ENCODE data around the gene SYNE1. TPM values are rescaled to one million over a fixed set of nuclear protein-coding genes. Genes with fewer than 3 reads are reported as not detected.
"Not testable (repeated sequence)": the region's sequence is repeated elsewhere in the genome, so short reads cannot be mapped to it uniquely, and the experiment has no call there.

SYNE1 gene
- total and polyA plus RNA-seq, 4 donors, result 10.2 to 105 (median 24.5) TPM

DNA sequence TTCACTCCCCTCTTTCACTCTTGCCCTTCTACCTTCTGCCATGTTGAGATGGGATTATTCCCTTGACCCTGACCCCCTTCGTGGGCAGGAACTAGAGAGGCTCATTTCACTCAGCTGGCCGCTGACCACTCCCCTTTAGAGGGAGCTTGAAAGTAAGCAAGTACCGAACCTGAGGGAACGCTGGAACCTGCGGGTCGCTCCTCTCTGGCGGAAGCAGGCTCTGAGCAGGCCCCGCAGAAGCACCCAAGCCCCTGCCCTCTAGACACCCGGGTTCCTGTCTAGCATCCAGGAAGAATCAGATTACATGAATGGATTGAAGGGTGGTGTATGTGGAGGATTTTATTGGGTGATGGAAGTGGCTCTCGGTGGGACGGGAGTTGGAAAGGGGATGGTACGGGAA lies 48.7 kb upstream of the SYNE1 start:
- no peak overlapping the region for H3K9ac ChIP-seq (ENCODE audit: low read depth in 1 of 2, low read length in 2 of 2)
- peaks cover 0 to 6% (median under 1%) of the 10 kb centered on the region in 4 donors for H3K27me3 ChIP-seq (ENCODE audit: control insufficient read depth in 4 of 4, insufficient read depth in 4 of 4, low read length in 3 of 4)
- no peak overlapping the region for H3K27ac ChIP-seq (ENCODE audit: low read depth in 1 of 2, low read length in 2 of 2)
- no peaks in the 10 kb centered on the region for H3K9me3 ChIP-seq (ENCODE audit: control insufficient read depth in 4 of 4, low read length in 3 of 4)
- no peak overlapping the region for H3K4me3 ChIP-seq (ENCODE audit: low read depth in 1 of 3, low read length in 3 of 3)
- TF ChIP-seq EGR1 (IDR thresholded peaks at IDR 0.05; ENCODE audit: low read depth in 2 of 2) (no peak), FOXA2 (IDR thresholded peaks at IDR 0.05) (no peak)
- H3K36me3 ChIP-seq (ENCODE audit: control insufficient read depth in 4 of 4, insufficient read depth in 3 of 4, low read depth in 1 of 4, low read length in 3 of 4), result no peaks in the 10 kb centered on the region
- no peaks in the 10 kb centered on the region for H3K4me1 ChIP-seq (ENCODE audit: control insufficient read depth in 4 of 4, insufficient read depth in 4 of 4, low read length in 3 of 4)
- DNase-seq (ENCODE audit: low spot score), result no peak
- WGBS, result 87% methylated on average over 12 of the region's 12 CpGs

DNA sequence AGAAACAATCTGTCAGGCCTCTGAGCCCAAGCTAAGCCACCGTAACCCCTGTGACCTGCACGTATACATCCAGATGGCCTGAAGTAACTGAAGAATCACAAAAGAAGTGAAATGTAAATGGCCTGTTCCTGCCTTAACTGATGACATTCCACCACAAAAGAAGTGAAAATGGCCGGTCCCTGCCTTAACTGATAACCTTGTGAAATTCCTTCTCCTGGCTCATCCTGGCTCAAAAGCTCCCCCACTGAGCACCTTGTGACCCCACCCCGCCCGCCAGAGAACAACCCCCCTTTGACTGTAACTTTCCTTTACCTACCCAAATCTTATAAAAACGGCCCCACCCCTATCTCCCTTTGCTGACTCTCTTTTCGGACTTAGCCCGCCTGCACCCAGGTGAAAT lies 45.8 kb upstream of the SYNE1 start:
- H3K9me3 ChIP-seq (ENCODE audit: control insufficient read depth in 4 of 4, low read length in 3 of 4); H3K27me3 ChIP-seq (ENCODE audit: control insufficient read depth in 4 of 4, insufficient read depth in 4 of 4, low read length in 3 of 4): not testable (repeated sequence)
- WGBS, result 47% methylated on average over 8 of the region's 8 CpGs

DNA sequence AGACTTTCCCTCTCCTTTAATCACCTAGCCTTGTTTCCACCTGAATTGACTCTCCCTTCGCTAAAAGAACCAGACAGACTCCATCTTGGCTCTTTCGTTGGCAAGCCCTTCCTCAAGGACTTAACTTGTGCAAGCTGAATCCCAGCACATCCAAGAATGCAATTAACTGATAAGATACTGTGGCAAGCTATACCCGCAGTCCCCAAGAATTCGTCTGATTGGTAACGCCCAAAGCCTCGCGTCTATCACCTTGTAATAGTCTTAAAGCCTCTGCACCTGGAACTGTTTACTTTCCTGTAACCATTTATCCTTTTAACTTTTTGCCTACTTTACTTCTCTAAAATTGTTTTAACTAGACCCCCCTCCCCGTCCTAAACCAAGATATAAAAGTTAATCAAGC lies 45.0 kb upstream of the SYNE1 start:
- TF ChIP-seq SP1 (IDR thresholded peaks at IDR 0.05) (no peak), FOXA2 (IDR thresholded peaks at IDR 0.05) (no peak), HNF4A (conservative IDR thresholded peaks at IDR 0.05) (no peak), RAD21 (IDR thresholded peaks at IDR 0.05) (no peak), TAF1 (conservative IDR thresholded peaks at IDR 0.05) (no peak), JUND (IDR thresholded peaks at IDR 0.05) (no peak), FOXA1 (IDR thresholded peaks at IDR 0.05) (no peak), GABPA (IDR thresholded peaks at IDR 0.05 in 1 of 2, conservative IDR thresholded peaks at IDR 0.05 in 1 of 2) (no peak), NR2F2 (IDR thresholded peaks at IDR 0.05) (no peak), EGR1 (IDR thresholded peaks at IDR 0.05; ENCODE audit: low read depth in 2 of 2) (no peak), RXRA (IDR thresholded peaks at IDR 0.05) (no peak), YY1 (IDR thresholded peaks at IDR 0.05) (no peak), HNF4G (IDR thresholded peaks at IDR 0.05) (no peak)
- TF ChIP-seq, protein P1, sequence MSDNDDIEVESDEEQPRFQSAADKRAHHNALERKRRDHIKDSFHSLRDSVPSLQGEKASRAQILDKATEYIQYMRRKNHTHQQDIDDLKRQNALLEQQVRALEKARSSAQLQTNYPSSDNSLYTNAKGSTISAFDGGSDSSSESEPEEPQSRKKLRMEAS (IDR thresholded peaks at IDR 0.05), result no peak
- TF ChIP-seq, protein P2, sequence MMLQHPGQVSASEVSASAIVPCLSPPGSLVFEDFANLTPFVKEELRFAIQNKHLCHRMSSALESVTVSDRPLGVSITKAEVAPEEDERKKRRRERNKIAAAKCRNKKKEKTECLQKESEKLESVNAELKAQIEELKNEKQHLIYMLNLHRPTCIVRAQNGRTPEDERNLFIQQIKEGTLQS (IDR thresholded peaks at IDR 0.05), result no peak
- TF ChIP-seq, protein P3, sequence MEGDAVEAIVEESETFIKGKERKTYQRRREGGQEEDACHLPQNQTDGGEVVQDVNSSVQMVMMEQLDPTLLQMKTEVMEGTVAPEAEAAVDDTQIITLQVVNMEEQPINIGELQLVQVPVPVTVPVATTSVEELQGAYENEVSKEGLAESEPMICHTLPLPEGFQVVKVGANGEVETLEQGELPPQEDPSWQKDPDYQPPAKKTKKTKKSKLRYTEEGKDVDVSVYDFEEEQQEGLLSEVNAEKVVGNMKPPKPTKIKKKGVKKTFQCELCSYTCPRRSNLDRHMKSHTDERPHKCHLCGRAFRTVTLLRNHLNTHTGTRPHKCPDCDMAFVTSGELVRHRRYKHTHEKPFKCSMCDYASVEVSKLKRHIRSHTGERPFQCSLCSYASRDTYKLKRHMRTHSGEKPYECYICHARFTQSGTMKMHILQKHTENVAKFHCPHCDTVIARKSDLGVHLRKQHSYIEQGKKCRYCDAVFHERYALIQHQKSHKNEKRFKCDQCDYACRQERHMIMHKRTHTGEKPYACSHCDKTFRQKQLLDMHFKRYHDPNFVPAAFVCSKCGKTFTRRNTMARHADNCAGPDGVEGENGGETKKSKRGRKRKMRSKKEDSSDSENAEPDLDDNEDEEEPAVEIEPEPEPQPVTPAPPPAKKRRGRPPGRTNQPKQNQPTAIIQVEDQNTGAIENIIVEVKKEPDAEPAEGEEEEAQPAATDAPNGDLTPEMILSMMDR (IDR thresholded peaks at IDR 0.05; ENCODE audit: low read depth, low read length, missing input control), result no peak
- TF ChIP-seq, protein P4, sequence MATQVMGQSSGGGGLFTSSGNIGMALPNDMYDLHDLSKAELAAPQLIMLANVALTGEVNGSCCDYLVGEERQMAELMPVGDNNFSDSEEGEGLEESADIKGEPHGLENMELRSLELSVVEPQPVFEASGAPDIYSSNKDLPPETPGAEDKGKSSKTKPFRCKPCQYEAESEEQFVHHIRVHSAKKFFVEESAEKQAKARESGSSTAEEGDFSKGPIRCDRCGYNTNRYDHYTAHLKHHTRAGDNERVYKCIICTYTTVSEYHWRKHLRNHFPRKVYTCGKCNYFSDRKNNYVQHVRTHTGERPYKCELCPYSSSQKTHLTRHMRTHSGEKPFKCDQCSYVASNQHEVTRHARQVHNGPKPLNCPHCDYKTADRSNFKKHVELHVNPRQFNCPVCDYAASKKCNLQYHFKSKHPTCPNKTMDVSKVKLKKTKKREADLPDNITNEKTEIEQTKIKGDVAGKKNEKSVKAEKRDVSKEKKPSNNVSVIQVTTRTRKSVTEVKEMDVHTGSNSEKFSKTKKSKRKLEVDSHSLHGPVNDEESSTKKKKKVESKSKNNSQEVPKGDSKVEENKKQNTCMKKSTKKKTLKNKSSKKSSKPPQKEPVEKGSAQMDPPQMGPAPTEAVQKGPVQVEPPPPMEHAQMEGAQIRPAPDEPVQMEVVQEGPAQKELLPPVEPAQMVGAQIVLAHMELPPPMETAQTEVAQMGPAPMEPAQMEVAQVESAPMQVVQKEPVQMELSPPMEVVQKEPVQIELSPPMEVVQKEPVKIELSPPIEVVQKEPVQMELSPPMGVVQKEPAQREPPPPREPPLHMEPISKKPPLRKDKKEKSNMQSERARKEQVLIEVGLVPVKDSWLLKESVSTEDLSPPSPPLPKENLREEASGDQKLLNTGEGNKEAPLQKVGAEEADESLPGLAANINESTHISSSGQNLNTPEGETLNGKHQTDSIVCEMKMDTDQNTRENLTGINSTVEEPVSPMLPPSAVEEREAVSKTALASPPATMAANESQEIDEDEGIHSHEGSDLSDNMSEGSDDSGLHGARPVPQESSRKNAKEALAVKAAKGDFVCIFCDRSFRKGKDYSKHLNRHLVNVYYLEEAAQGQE (IDR thresholded peaks at IDR 0.05), result no peak
- TF ChIP-seq, protein P5, sequence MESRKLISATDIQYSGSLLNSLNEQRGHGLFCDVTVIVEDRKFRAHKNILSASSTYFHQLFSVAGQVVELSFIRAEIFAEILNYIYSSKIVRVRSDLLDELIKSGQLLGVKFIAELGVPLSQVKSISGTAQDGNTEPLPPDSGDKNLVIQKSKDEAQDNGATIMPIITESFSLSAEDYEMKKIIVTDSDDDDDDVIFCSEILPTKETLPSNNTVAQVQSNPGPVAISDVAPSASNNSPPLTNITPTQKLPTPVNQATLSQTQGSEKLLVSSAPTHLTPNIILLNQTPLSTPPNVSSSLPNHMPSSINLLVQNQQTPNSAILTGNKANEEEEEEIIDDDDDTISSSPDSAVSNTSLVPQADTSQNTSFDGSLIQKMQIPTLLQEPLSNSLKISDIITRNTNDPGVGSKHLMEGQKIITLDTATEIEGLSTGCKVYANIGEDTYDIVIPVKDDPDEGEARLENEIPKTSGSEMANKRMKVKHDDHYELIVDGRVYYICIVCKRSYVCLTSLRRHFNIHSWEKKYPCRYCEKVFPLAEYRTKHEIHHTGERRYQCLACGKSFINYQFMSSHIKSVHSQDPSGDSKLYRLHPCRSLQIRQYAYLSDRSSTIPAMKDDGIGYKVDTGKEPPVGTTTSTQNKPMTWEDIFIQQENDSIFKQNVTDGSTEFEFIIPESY (IDR thresholded peaks at IDR 0.05), result no peak
- 36% methylated on average over 8 of the region's 8 CpGs for WGBS
- no peak for DNase-seq (ENCODE audit: low spot score)

More for the DNA sequence above, 45.8 kb upstream of the SYNE1 start:
- not testable (repeated sequence) for H3K27ac ChIP-seq (ENCODE audit: low read depth in 1 of 2, low read length in 2 of 2); H3K9ac ChIP-seq (ENCODE audit: low read depth in 1 of 2, low read length in 2 of 2); H3K36me3 ChIP-seq (ENCODE audit: control insufficient read depth in 4 of 4, insufficient read depth in 3 of 4, low read depth in 1 of 4, low read length in 3 of 4); DNase-seq (ENCODE audit: low spot score); H3K4me3 ChIP-seq (ENCODE audit: low read depth in 1 of 3, low read length in 3 of 3); H3K4me1 ChIP-seq (ENCODE audit: control insufficient read depth in 4 of 4, insufficient read depth in 4 of 4, low read length in 3 of 4)

More for the DNA sequence above, 45.0 kb upstream of the SYNE1 start:
- no peak overlapping the region for H3K4me3 ChIP-seq (ENCODE audit: low read depth in 1 of 3, low read length in 3 of 3)
- no peaks in the 10 kb centered on the region for H3K4me1 ChIP-seq (ENCODE audit: control insufficient read depth in 4 of 4, insufficient read depth in 4 of 4, low read length in 3 of 4)
- H3K27ac ChIP-seq (ENCODE audit: low read depth in 1 of 2, low read length in 2 of 2), result no peak overlapping the region
- H3K9me3 ChIP-seq (ENCODE audit: control insufficient read depth in 4 of 4, low read length in 3 of 4), result no peaks in the 10 kb centered on the region
- no peak overlapping the region for H3K9ac ChIP-seq (ENCODE audit: low read depth in 1 of 2, low read length in 2 of 2)
- peaks cover 0 to 2% (median 0%) of the 10 kb centered on the region in 4 donors for H3K27me3 ChIP-seq (ENCODE audit: control insufficient read depth in 4 of 4, insufficient read depth in 4 of 4, low read length in 3 of 4)
- H3K36me3 ChIP-seq (ENCODE audit: control insufficient read depth in 4 of 4, insufficient read depth in 3 of 4, low read depth in 1 of 4, low read length in 3 of 4), result no peaks in the 10 kb centered on the region
